ENCODE data around the gene EIF4E2.

Gene EIF4E2

DNA sequence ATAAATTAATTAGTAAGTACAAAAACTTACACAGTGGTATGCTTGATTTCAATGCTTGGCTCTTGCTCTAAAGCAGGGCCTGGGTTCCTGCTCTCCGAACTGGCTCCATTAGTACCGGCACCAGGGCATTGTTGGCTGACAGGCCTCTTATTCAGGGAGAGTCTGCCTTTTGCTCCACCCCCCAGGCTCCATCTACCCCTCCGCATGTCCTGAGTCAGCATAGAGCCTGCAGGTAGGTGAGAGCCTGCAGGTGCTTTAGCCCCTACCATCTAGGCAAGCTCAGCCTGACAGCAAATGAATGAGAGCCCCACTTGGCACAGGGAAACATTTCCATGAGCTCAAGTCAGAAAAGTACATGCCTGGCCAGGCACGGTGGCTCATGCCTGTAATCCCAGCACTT lies 47.8 kb downstream of the EIF4E2 start:
- H3K4me3 ChIP-seq (ENCODE audit: low read depth, low read length), result no peak overlapping the region
- DNase-seq (ENCODE audit: low read depth), result no peak
- TF ChIP-seq, protein P1, sequence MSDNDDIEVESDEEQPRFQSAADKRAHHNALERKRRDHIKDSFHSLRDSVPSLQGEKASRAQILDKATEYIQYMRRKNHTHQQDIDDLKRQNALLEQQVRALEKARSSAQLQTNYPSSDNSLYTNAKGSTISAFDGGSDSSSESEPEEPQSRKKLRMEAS (IDR thresholded peaks at IDR 0.05; ENCODE audit: low read depth, low read length), result no peak
- TF ChIP-seq POLR2A (IDR thresholded peaks at IDR 0.05; ENCODE audit: extremely low read depth, insufficient read length) (no peak), MYC (IDR thresholded peaks at IDR 0.05; ENCODE audit: low read depth, low read length) (no peak)
- TF ChIP-seq, protein P2, sequence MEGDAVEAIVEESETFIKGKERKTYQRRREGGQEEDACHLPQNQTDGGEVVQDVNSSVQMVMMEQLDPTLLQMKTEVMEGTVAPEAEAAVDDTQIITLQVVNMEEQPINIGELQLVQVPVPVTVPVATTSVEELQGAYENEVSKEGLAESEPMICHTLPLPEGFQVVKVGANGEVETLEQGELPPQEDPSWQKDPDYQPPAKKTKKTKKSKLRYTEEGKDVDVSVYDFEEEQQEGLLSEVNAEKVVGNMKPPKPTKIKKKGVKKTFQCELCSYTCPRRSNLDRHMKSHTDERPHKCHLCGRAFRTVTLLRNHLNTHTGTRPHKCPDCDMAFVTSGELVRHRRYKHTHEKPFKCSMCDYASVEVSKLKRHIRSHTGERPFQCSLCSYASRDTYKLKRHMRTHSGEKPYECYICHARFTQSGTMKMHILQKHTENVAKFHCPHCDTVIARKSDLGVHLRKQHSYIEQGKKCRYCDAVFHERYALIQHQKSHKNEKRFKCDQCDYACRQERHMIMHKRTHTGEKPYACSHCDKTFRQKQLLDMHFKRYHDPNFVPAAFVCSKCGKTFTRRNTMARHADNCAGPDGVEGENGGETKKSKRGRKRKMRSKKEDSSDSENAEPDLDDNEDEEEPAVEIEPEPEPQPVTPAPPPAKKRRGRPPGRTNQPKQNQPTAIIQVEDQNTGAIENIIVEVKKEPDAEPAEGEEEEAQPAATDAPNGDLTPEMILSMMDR (IDR thresholded peaks at IDR 0.05; ENCODE audit: low read depth, low read length), result no peak

- no peak overlapping the region for H3K4me3 ChIP-seq (ENCODE audit: low read depth, low read length)
- no peak for TF ChIP-seq MYC (IDR thresholded peaks at IDR 0.05; ENCODE audit: low read depth, low read length)
- TF ChIP-seq POLR2A (IDR thresholded peaks at IDR 0.05; ENCODE audit: extremely low read depth, insufficient read length), result no peak
- TF ChIP-seq, protein P1 (IDR thresholded peaks at IDR 0.05; ENCODE audit: low read depth, low read length), result no peak
- TF ChIP-seq, protein P2 (IDR thresholded peaks at IDR 0.05; ENCODE audit: low read depth, low read length), result no peak
- DNase-seq (ENCODE audit: low read depth), result no peak
Measured at GRCh38 chr2:232600053-232600773, 49.7 kb downstream of the EIF4E2 start.

GRCh38 chr2:232603283-232603682 lies 52.8 kb downstream of the EIF4E2 start:
- DNase-seq (ENCODE audit: low read depth), result no peak
- TF ChIP-seq, protein P2 (IDR thresholded peaks at IDR 0.05; ENCODE audit: low read depth, low read length), result no peak
- TF ChIP-seq MYC (IDR thresholded peaks at IDR 0.05; ENCODE audit: low read depth, low read length) (no peak), POLR2A (IDR thresholded peaks at IDR 0.05; ENCODE audit: extremely low read depth, insufficient read length) (no peak)
- TF ChIP-seq, protein P1 (IDR thresholded peaks at IDR 0.05; ENCODE audit: low read depth, low read length), result no peak
- H3K4me3 ChIP-seq (ENCODE audit: low read depth, low read length), result no peak overlapping the region

DNA sequence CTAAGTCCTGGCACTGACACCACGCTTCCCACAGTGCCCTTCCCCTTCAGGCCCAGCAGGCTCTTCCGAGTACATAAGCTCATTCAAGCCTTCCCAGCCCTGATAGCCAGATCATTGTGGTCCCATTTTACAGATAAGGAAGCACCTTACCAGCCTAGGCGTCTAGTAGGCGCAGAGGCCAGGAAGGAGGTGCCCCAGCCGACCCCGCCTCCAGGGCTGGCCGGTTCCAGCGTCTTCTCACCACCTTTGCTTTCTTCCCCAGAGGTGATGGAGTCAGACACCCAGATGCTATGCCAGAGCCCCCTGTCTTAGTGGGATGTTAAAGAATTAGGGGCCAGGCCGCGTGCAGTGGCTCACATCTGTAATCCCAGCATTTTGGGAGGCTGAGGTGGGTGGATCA lies 54.0 kb downstream of the EIF4E2 start:
- DNase-seq (ENCODE audit: low read depth), result no peak
- TF ChIP-seq MYC (IDR thresholded peaks at IDR 0.05; ENCODE audit: low read depth, low read length) (no peak), POLR2A (IDR thresholded peaks at IDR 0.05; ENCODE audit: extremely low read depth, insufficient read length) (no peak)
- TF ChIP-seq, protein P2 (IDR thresholded peaks at IDR 0.05; ENCODE audit: low read depth, low read length), result no peak
- TF ChIP-seq, protein P1 (IDR thresholded peaks at IDR 0.05; ENCODE audit: low read depth, low read length), result no peak
- H3K4me3 ChIP-seq (ENCODE audit: low read depth, low read length), result no peak overlapping the region

DNA sequence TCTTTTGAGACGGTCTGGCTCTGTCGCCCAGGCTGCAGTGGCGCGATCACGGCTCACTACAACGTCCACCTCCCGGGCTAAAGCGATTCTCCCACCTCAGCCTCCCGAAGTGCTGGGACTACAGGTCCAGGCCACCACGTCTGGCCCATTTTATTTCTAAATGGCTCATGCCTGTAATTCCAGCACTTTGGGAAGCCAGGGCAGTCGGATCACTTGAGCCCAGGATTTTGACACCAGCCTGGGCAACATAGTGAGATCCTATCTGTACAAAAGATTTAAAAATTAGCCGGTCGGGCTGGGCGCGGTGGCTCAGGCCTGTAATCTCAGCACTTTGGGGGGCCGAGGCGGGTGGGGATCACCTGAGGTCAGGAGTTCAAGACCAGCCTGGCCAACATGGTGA lies 56.5 kb downstream of the EIF4E2 start:
- TF ChIP-seq MYC (IDR thresholded peaks at IDR 0.05; ENCODE audit: low read depth, low read length), result no peak
- TF ChIP-seq POLR2A (IDR thresholded peaks at IDR 0.05; ENCODE audit: extremely low read depth, insufficient read length), result no peak
- no peak overlapping the region for H3K4me3 ChIP-seq (ENCODE audit: low read depth, low read length)
- no peak for DNase-seq (ENCODE audit: low read depth)

- TF ChIP-seq, protein P1 (IDR thresholded peaks at IDR 0.05; ENCODE audit: low read depth, low read length), result no peak
- TF ChIP-seq MYC (IDR thresholded peaks at IDR 0.05; ENCODE audit: low read depth, low read length) (no peak), POLR2A (IDR thresholded peaks at IDR 0.05; ENCODE audit: extremely low read depth, insufficient read length) (no peak)
- TF ChIP-seq, protein P2 (IDR thresholded peaks at IDR 0.05; ENCODE audit: low read depth, low read length), result no peak
- no peak for DNase-seq (ENCODE audit: low read depth)
Measured at GRCh38 chr2:232609607-232610006, 59.1 kb downstream of the EIF4E2 start.

More at GRCh38 chr2:232609607-232610006, 59.1 kb downstream of the EIF4E2 start:
- H3K4me3 ChIP-seq (ENCODE audit: low read depth, low read length), result no peak overlapping the region

All from NB4 (cell line).